NCI-H345 treated with DMSO at 0.1 percent for 48 hours (cell line): ENCODE measurements around the gene CYP11A1.

Source experiments
- DNase-seq: peaks from one replicate; lab custom pipeline; 2025; ENCODE audit not compliant: unreplicated experiment; lab: John Stamatoyannopoulos, UW

Gene CYP11A1

GRCh38 chr15:74328331-74329056, 39.0 kb downstream of the CYP11A1 start:
- DNase-seq: no peak

- no peak for DNase-seq
These were observed 39.7 kb downstream of the CYP11A1 start for GRCh38 chr15:74327756-74328155.

DNA sequence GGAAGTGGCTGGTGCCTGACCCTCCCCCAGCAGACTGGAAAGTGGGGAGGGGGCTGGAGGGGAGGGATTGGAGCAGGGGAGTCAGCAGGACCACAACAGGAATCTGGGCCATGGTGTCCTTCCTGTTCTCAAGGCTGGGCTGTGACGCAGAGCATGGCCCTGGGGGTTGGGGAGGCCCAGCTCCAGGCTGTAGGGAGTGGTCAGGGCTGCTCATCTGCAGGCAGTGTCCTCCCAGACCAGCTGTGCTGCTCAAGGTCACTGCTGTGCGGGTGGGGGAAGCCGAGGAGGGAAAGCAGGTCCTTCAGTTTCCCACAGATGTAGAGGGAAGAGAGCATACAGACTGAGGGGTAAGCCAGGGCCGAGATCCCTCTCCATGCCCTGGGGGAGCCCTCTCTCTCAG, 40.7 kb downstream of the CYP11A1 start:
- no peak for DNase-seq

GRCh38 chr15:74324714-74325113, 42.7 kb downstream of the CYP11A1 start:
- DNase-seq: no peak

GRCh38 chr15:74322558-74323180, 44.8 kb downstream of the CYP11A1 start:
- DNase-seq: peak; percentile 15

DNA sequence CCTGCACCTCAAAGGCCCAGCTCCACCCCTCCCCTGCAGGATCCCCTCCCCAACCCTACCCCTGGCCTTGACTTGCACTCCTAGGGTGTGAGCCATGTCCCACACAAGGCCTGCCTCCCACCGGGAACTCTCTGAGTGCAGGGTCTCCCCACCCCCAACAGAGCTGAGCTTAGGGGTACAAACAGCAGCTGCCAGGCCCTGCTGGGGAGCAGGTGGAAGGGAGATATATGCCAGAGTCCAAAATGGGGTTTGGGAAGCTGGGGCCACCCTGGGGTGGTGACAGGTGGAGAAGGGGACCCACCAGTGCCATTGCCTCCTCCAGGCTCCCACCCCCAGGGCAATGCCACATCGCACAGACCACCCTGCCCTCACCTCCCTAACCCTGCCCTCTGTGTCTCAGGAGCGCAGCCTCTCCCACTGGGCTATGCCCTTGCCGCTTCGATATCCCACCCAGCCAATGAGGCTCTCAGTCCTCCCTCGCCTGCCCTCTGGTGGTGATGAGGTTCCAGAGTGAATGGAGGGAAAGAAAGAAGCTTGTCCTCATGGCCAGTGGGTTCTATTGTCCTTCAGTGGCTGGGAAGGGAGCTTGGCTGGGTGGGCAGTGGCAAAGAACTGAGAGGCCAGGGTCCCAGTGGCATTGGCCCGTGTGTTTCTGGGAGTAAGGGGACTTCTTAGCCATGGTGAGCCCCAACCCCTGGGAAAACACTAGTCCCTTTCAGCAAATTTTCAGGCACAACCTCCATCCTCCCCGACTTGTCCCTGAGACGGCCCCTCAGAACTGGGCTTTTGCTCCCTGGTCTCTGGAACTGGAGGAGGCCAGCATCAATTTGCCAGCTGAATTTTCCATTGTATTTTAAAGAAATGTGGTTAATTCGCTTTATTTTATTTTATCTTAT, 46.8 kb downstream of the CYP11A1 start:
- no peak for DNase-seq

GRCh38 chr15:74319596-74320351, 47.7 kb downstream of the CYP11A1 start:
- no peak for DNase-seq

- DNase-seq: no peak
These were observed 48.3 kb downstream of the CYP11A1 start for GRCh38 chr15:74319138-74319460.

DNA sequence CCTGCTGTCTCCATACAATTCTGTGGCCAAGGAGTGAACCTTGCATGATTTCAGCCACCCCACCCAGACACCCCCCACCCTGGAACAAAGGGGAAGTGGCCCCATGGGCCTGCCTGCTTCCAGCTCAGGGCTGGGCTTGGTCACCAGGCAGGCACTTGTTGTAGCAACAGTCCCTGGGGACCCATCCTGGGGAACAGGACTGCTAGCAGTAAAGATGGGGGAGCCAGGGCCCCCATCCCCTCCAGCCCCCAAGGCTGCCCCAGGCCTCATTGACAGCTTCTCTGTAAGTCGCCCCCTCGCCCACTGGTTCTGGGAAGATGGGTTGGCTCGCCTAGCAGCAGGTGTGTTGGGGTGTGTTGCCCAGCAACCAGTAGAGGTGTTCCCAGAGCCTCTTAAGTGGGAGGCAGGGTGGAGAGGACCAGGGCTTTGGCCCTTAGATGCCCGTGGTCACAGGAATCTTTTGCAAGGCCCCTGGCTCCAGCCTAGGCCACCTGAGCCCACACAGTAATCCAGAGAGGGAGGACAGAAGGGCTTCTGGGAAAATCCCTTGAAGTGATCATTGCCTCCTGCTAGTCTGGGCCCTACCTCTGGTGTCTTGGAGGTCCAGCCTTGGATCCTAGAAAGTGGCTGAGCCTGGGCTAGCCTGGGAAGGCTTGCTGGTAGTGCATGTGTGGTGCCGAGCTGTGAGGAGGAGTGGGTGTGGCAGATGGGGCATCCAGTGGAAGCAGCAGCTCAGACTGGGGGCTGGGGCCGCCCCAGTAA, 48.9 kb downstream of the CYP11A1 start:
- DNase-seq: peak; percentile 60

GRCh38 chr15:74317820-74318375, 49.5 kb downstream of the CYP11A1 start:
- DNase-seq: peak; percentile 54

GRCh38 chr15:74316141-74316540, 51.3 kb downstream of the CYP11A1 start:
- DNase-seq: no peak

GRCh38 chr15:74315626-74316025, 51.8 kb downstream of the CYP11A1 start:
- no peak for DNase-seq

GRCh38 chr15:74314795-74315438, 52.5 kb downstream of the CYP11A1 start:
- DNase-seq: no peak

- no peak for DNase-seq
These were observed 53.6 kb downstream of the CYP11A1 start for GRCh38 chr15:74313889-74314288.

- DNase-seq: peak; percentile 84
These were observed 54.9 kb downstream of the CYP11A1 start for GRCh38 chr15:74312445-74313007.

DNA sequence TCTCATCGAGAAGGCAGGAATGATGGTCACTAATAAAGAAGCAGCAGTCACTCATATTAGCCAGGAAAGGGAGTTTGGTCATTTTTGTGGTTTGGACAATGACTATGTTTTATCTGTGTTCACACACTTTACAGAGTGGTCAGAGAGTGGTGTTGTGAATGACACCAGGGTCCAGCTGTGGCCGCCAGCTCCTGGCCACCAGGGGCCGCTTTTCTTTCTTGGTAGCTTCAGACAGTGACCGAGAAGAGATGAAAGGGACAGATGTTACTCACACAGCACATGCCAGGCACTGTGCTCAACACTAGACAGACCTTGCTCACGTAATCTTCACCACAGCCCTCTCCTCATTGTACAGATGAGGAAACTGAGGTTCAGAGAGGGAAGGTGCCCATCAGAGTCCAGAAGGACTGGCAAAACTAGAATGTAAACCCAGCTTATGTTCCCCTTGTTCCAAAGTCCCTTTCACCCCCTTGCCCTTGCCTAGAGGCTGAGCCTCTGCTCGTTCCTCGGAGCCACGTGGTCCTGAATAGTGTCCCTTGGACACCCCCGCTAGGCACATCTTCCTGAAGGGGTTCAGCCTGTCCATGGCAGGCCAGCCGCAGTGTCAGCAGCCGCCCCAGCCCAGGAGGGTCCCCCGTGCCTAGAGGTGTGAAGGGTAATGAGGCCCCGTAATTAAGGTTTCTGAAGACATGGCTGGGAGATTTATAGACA, 55.6 kb downstream of the CYP11A1 start:
- DNase-seq: no peak

DNA sequence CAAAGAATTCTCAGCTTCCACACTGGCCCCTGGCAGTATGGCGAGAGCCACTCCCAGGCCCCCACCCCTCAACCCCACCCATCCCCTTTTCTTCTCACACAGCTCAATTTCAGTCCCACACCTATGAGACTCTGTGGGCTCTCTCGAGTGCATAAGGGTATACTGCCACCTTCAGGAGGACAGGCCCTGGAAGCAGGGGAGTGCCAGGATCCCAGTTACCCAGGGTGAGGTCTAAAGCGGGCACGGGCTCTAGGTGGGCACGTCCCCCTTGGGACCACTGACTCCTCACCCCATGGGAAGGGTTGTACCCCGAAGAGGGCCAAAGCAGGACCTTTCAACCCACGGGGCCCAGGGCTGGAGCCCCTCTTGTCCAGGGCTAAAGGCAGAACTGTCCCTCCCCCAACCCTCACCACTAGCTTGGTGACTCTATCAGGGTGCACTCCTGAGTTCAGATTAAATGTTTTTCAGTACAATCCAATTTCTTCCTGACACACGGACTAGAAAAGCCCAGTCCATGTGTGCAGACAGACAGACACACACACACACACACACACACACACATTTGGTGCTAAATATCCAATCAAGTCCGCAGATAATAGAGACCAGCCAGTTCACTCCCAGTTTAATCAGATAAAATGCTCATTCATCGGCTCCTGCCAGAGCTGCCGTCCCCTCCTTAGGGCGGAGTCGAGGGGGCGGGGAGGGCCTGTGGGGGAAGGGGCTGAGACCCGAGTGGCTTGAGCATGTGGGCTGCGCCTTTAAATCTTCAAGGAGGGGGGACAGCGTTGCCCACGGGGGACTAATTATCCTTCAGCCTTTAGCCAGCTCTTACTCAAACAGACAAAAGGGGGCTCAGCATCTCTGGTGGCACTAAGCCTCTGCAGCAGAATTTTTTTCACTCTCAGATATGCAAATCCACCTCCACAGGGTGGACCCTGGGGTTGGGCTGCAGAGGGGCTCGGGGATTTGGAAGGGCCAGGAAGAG, 59.3 kb downstream of the CYP11A1 start:
- DNase-seq: peak; percentile 44
